ENCODE data around the gene SNAP47. TPM values are rescaled to one million over a fixed set of nuclear protein-coding genes. Genes with fewer than 3 reads are reported as not detected.
A peak's percentile ranks its signal among the peaks of the same experiment; 100 is the strongest.

The SNAP47 gene
- total and polyA plus RNA-seq, 9 of the 15 experiments (the other 6 are each of a cell fraction or from before 2014, with no cell fraction given), result 2.5 to 41.3 (median 32.6) TPM

DNA sequence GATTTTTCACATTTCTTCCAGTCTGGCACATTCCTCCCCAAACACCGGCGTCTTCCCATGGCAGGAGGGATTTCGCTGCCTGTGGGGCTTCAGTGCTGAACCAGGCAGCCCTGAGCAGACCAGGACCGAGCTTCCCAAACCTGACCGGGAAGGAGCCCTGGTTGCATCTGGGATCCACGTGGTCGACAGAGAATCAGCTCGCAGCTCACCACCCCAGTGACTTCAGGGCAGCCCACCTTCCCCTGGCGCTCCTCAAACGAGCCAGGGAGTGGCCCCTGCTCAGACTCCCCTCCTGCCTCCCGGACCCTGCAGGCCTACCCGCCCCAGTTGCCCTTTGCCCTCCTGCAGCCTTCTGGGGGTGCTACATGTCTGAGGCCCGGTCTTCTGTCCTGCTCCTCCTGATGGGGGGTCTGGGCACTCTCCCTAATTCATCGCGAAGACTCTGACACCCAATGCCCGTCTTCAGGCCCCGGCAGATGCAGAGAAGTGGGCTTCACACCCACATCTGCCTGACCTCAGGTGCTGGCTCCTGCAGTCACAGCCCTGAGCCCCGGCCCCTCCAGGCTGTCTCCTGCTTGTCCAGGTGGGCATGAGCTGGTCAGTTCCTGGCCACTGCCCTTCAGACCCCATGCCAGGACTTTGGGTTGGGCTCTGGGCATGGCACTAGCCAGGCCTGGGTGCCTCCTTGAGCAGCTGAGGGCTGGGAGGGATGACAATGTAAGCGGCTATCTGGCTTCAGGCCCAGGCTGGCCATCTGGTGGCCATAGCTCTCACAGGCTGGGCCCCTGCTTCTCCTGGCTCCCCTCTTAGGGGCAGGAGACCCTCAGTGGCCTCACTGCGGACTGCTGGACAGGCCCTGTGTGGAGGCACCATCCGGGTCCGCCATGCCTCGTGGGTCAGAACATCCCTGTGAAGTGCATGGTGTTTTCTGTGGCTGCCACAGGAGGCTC lies 54.1 kb downstream of the SNAP47 start (continued):
- TF ChIP-seq CTCF (IDR thresholded peaks at IDR 0.05 in 2 of 3, conservative IDR thresholded peaks at IDR 0.05 in 1 of 3; ENCODE audit: insufficient read depth in 2 of 3, low read depth in 1 of 3, low read length in 3 of 3), result 0 out of 6 replicates have a peak, but pooled peaks of 1 of the 3 experiments have one; percentile 2
- TF ChIP-seq SMAD2 (IDR thresholded peaks at IDR 0.05; ENCODE audit: low read depth, low read length), result no peak
- no peak for TF ChIP-seq ZNF311 (CRISPR knock-in tag; IDR thresholded peaks at IDR 0.05)
- TF ChIP-seq, protein P1, sequence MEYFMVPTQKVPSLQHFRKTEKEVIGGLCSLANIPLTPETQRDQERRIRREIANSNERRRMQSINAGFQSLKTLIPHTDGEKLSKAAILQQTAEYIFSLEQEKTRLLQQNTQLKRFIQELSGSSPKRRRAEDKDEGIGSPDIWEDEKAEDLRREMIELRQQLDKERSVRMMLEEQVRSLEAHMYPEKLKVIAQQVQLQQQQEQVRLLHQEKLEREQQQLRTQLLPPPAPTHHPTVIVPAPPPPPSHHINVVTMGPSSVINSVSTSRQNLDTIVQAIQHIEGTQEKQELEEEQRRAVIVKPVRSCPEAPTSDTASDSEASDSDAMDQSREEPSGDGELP (CRISPR knock-in tag; IDR thresholded peaks at IDR 0.05; ENCODE audit: borderline replicate concordance), result peak; percentile 5; the same call in 1 of the 2 replicates
- TF ChIP-seq ZNF263 (CRISPR knock-in tag; IDR thresholded peaks at IDR 0.05; ENCODE audit: borderline replicate concordance), result no peak
- TF ChIP-seq, protein P2, sequence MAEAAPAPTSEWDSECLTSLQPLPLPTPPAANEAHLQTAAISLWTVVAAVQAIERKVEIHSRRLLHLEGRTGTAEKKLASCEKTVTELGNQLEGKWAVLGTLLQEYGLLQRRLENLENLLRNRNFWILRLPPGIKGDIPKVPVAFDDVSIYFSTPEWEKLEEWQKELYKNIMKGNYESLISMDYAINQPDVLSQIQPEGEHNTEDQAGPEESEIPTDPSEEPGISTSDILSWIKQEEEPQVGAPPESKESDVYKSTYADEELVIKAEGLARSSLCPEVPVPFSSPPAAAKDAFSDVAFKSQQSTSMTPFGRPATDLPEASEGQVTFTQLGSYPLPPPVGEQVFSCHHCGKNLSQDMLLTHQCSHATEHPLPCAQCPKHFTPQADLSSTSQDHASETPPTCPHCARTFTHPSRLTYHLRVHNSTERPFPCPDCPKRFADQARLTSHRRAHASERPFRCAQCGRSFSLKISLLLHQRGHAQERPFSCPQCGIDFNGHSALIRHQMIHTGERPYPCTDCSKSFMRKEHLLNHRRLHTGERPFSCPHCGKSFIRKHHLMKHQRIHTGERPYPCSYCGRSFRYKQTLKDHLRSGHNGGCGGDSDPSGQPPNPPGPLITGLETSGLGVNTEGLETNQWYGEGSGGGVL (CRISPR knock-in tag; IDR thresholded peaks at IDR 0.05), result no peak
- no peak for TF ChIP-seq CBX2 (IDR thresholded peaks at IDR 0.05; ENCODE audit: insufficient read depth, low read length, poor library complexity, severe bottlenecking)
- no peak for TF ChIP-seq FOXK1 (CRISPR knock-in tag; IDR thresholded peaks at IDR 0.05; ENCODE audit: borderline replicate concordance)
- no peak for TF ChIP-seq PURB (CRISPR knock-in tag; IDR thresholded peaks at IDR 0.05; ENCODE audit: low read depth)
- TF ChIP-seq ZNF324 (CRISPR knock-in tag; IDR thresholded peaks at IDR 0.05), result no peak
- TF ChIP-seq, protein P3, sequence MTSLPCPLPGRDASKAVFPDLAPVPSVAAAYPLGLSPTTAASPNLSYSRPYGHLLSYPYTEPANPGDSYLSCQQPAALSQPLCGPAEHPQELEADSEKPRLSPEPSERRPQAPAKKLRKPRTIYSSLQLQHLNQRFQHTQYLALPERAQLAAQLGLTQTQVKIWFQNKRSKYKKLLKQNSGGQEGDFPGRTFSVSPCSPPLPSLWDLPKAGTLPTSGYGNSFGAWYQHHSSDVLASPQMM (CRISPR knock-in tag; IDR thresholded peaks at IDR 0.05), result no peak
